A673 (cell line): ENCODE measurements around the gene SIK1. TPM values are rescaled to one million over a fixed set of nuclear protein-coding genes. Genes with fewer than 3 reads are reported as not detected.

Source experiments
- BruUV-seq: library from RNA; stranded (reverse); fragments of 400-500 nt; replicated peaks from 2 replicates; lab custom pipeline; 2021; lab: Mats Ljungman, UMichigan
- CTCF ChIA-PET: fragments of 300-600 bp; sonication (Branson Sonifier 250); formaldehyde crosslinking; loops from one replicate; lab custom pipeline; 2022; ENCODE audit warnings: antibody characterized with exemption; lab: Charles Lee
- POLR2A ChIA-PET: fragments of 300-600 bp; sonication (Branson Sonifier 250); formaldehyde crosslinking; loops from one replicate; lab custom pipeline; 2022; ENCODE audit warnings: antibody characterized with exemption; ENCODE audit not compliant: low non-redundant PET; lab: Charles Lee
- DNase-seq: peaks from one replicate; pipeline ENCODE4 v3.0.0-alpha.2; 2015; ENCODE audit warnings: low spot score
- H3K27ac ChIP-seq: fragments of 200-600 bp; sonication (generic); 2 replicates; pipeline ENCODE4 v1.5.1; 2016; ENCODE audit warnings: mixed run types, low read depth, mild to moderate bottlenecking, mixed read lengths, antibody characterized with exemption, low read length; ENCODE audit not compliant: poor library complexity, severe bottlenecking
- H3K27me3 ChIP-seq: fragments of 200-600 bp; sonication (generic); replicated peaks from 2 replicates; pipeline ENCODE4 v1.6.1; 2017; ENCODE audit warnings: mixed run types, low read depth, mild to moderate bottlenecking, mixed read lengths, antibody characterized with exemption, low read length; ENCODE audit not compliant: insufficient read depth, poor library complexity
- H3K36me3 ChIP-seq: fragments of 200-600 bp; sonication (generic); 2 replicates; pipeline ENCODE4 v1.6.1; 2016; ENCODE audit warnings: mixed run types, mild to moderate bottlenecking, mixed read lengths, antibody characterized with exemption, low read length; ENCODE audit not compliant: insufficient read depth, poor library complexity, severe bottlenecking
- H3K4me1 ChIP-seq: fragments of 200-600 bp; sonication (generic); 2 replicates; pipeline ENCODE4 v1.6.1; 2017; ENCODE audit warnings: mixed run types, mild to moderate bottlenecking, mixed read lengths, antibody characterized with exemption, low read length; ENCODE audit not compliant: insufficient read depth, poor library complexity, severe bottlenecking
- H3K4me3 ChIP-seq: fragments of 200-600 bp; sonication (generic); 2 replicates; pipeline ENCODE4 v1.5.1; 2016; ENCODE audit warnings: low read depth, mixed run types, mild to moderate bottlenecking, mixed read lengths, low read length; ENCODE audit not compliant: poor library complexity, severe bottlenecking
- H3K9me3 ChIP-seq: fragments of 200-600 bp; sonication (generic); 2 replicates; pipeline ENCODE4 v1.6.1; 2016; ENCODE audit warnings: mixed run types, low read depth, mild to moderate bottlenecking, mixed read lengths, antibody characterized with exemption, low read length; ENCODE audit not compliant: poor library complexity, severe bottlenecking
- CTCF ChIP-seq: fragments of 300-800, 200-600 bp; sonication (generic); conservative IDR thresholded peaks from 2 replicates; pipeline ENCODE4 v1.5.1; 2017; ENCODE audit warnings: low read depth, mild to moderate bottlenecking, antibody characterized with exemption, low read length, moderate library complexity, mixed read lengths
- EZH2 ChIP-seq: fragments of 200-600 bp; sonication (generic); IDR thresholded peaks from 2 replicates; pipeline ENCODE4 v1.6.1; 2017; ENCODE audit warnings: borderline replicate concordance, low read depth, mild to moderate bottlenecking, mixed read lengths, antibody characterized with exemption, low read length; ENCODE audit not compliant: poor library complexity, severe bottlenecking
- intact Hi-C: fragments of 100-400 bp; cut with micrococcal nuclease; formaldehyde crosslinking; loops from one replicate; pipeline ENCODE4 v1.10.0; 2022; ENCODE audit not compliant: unreplicated experiment
- total RNA-seq: library from RNA; stranded (reverse); gene quantifications from 2 replicates; pipeline ENCODE4 v1.2.3, GENCODE V29; 2021

The SIK1 gene
- total RNA-seq, 1 experiment from 2014 or later = 4.2 TPM

GRCh38 chr21:43373362-43374227 lies 53.3 kb downstream of the SIK1 start:
- Histone ChIP-seq H3K27me3 (no peaks in the 10 kb centered on the region), H3K4me1 (peaks cover 19% of the 10 kb centered on the region), H3K4me3 (no peak overlapping the region), H3K27ac (no peak overlapping the region), H3K9me3 (no peaks in the 10 kb centered on the region), H3K36me3 (no peaks in the 10 kb centered on the region)
- ChIA-PET CTCF (no interaction called here), POLR2A (no interaction called here)
- intact Hi-C loops = no loop called here
- no TSS peak for BruUV-seq
- no peak for DNase-seq
- TF ChIP-seq CTCF (no peak), EZH2 (no peak)

- BruUV-seq = no TSS peak
- Histone ChIP-seq H3K4me3 (no peak overlapping the region), H3K9me3 (no peaks in the 10 kb centered on the region), H3K4me1 (peaks cover 19% of the 10 kb centered on the region), H3K27ac (no peak overlapping the region), H3K27me3 (no peaks in the 10 kb centered on the region), H3K36me3 (no peaks in the 10 kb centered on the region)
- CTCF ChIA-PET = no interaction called here
- no peak for DNase-seq
- POLR2A ChIA-PET = no interaction called here
- TF ChIP-seq EZH2 (no peak), CTCF (no peak)
- intact Hi-C loops = no loop called here
Observed at GRCh38 chr21:43372663-43373361, 54.1 kb downstream of the SIK1 start.

GRCh38 chr21:43371786-43372185 lies 55.1 kb downstream of the SIK1 start:
- ChIA-PET POLR2A (no interaction called here), CTCF (no interaction called here)
- no peak for DNase-seq
- H3K36me3 ChIP-seq = no peaks in the 10 kb centered on the region
- intact Hi-C loops = no loop called here
- H3K27me3 ChIP-seq = no peaks in the 10 kb centered on the region
- no peak overlapping the region for H3K27ac ChIP-seq
- H3K4me3 ChIP-seq = no peak overlapping the region
- H3K4me1 ChIP-seq = peaks cover 19% of the 10 kb centered on the region
- no peak for TF ChIP-seq EZH2
- no peak for TF ChIP-seq CTCF
- no peaks in the 10 kb centered on the region for H3K9me3 ChIP-seq
- no TSS peak for BruUV-seq
